ENCODE data around the gene TBX1. TPM values are rescaled to one million over a fixed set of nuclear protein-coding genes. Genes with fewer than 3 reads are reported as not detected.
"Not testable (repeated sequence)": the region's sequence is repeated elsewhere in the genome, so short reads cannot be mapped to it uniquely, and the experiment has no call there.

Gene TBX1
- total RNA-seq, 1 donor from 2014 or later: 0.56 TPM

- Mint-ChIP-seq H3K27ac (ENCODE audit: unreplicated experiment) (no peak overlapping the region), H3K36me3 (ENCODE audit: low read depth, unreplicated experiment) (peaks cover 17% of the 10 kb centered on the region), H3K4me1 (ENCODE audit: unreplicated experiment) (peaks cover 20% of the 10 kb centered on the region), H3K27me3 (ENCODE audit: unreplicated experiment) (peaks cover 43% of the 10 kb centered on the region), H3K9me3 (ENCODE audit: unreplicated experiment) (no peaks in the 10 kb centered on the region), H3K4me3 (ENCODE audit: unreplicated experiment) (no peak overlapping the region)
- no peak for TF ChIP-seq CTCF (IDR thresholded peaks at IDR 0.05; ENCODE audit: unreplicated experiment)
- DNase-seq (ENCODE audit: low spot score): no peak
These were observed 37.7 kb upstream of the TBX1 start for GRCh38 chr22:19722982-19723231.

GRCh38 chr22:19723232-19723982 is 37.2 kb upstream of the TBX1 start, which contains the start of gene GP1BB:
Gene GP1BB, plus strand, starts transcription at chr22:19723539. Its CDS starts 31 bp downstream, at chr22:19723570.
- Mint-ChIP-seq H3K4me3 (ENCODE audit: unreplicated experiment) (no peak within 1 kb of the TSS), H3K27ac (ENCODE audit: unreplicated experiment) (no peak within 1 kb of the TSS), H3K27me3 (ENCODE audit: unreplicated experiment) (peaks cover 44% of the 10 kb centered on the region), H3K36me3 (ENCODE audit: low read depth, unreplicated experiment) (peaks cover 17% of the 10 kb centered on the region), H3K9me3 (ENCODE audit: unreplicated experiment) (no peaks in the 10 kb centered on the region), H3K4me1 (ENCODE audit: unreplicated experiment) (peaks cover 20% of the 10 kb centered on the region)
- peak; percentile 57 for DNase-seq (ENCODE audit: low spot score)
- no peak for TF ChIP-seq CTCF (IDR thresholded peaks at IDR 0.05; ENCODE audit: unreplicated experiment)

GRCh38 chr22:19723983-19724827 is 36.4 kb upstream of the TBX1 start:
- Mint-ChIP-seq H3K27me3 (ENCODE audit: unreplicated experiment) (peaks cover 47% of the 10 kb centered on the region), H3K4me1 (ENCODE audit: unreplicated experiment) (peaks cover 20% of the 10 kb centered on the region), H3K36me3 (ENCODE audit: low read depth, unreplicated experiment) (peaks cover 17% of the 10 kb centered on the region), H3K9me3 (ENCODE audit: unreplicated experiment) (no peaks in the 10 kb centered on the region), H3K4me3 (ENCODE audit: unreplicated experiment) (peak overlapping the region; percentile 59), H3K27ac (ENCODE audit: unreplicated experiment) (peak overlapping the region; percentile 36)
- peak; percentile 83 for DNase-seq (ENCODE audit: low spot score)
- peak; percentile 63 for TF ChIP-seq CTCF (IDR thresholded peaks at IDR 0.05; ENCODE audit: unreplicated experiment)

GRCh38 chr22:19724927-19725661 is 35.5 kb upstream of the TBX1 start:
- Mint-ChIP-seq H3K36me3 (ENCODE audit: low read depth, unreplicated experiment) (peaks cover 17% of the 10 kb centered on the region), H3K9me3 (ENCODE audit: unreplicated experiment) (no peaks in the 10 kb centered on the region), H3K4me1 (ENCODE audit: unreplicated experiment) (peaks cover 20% of the 10 kb centered on the region), H3K4me3 (ENCODE audit: unreplicated experiment) (peak overlapping the region; percentile 59), H3K27me3 (ENCODE audit: unreplicated experiment) (peaks cover 41% of the 10 kb centered on the region), H3K27ac (ENCODE audit: unreplicated experiment) (peak overlapping the region; percentile 59)
- DNase-seq (ENCODE audit: low spot score): no peak
- no peak for TF ChIP-seq CTCF (IDR thresholded peaks at IDR 0.05; ENCODE audit: unreplicated experiment)

GRCh38 chr22:19726064-19726788 is 34.4 kb upstream of the TBX1 start:
- Mint-ChIP-seq H3K27me3 (ENCODE audit: unreplicated experiment) (peaks cover 32% of the 10 kb centered on the region), H3K4me1 (ENCODE audit: unreplicated experiment) (peaks cover 20% of the 10 kb centered on the region), H3K4me3 (ENCODE audit: unreplicated experiment) (peak overlapping the region; percentile 21), H3K36me3 (ENCODE audit: low read depth, unreplicated experiment) (peaks cover 13% of the 10 kb centered on the region)
- not testable (repeated sequence) for H3K9me3 Mint-ChIP-seq (ENCODE audit: unreplicated experiment); DNase-seq (ENCODE audit: low spot score); H3K27ac Mint-ChIP-seq (ENCODE audit: unreplicated experiment)

Measured in endothelial cell (in vitro differentiated cells).